OCI-LY7 (cell line): ENCODE data around the gene CSRNP3. TPM values are rescaled to one million over a fixed set of nuclear protein-coding genes. Genes with fewer than 3 reads are reported as not detected.

Experiments
- BruUV-seq: library from RNA; stranded (reverse); fragments of 400-500 nt; replicated peaks from 2 replicates; lab custom pipeline; 2021; lab: Mats Ljungman, UMichigan
- CTCF ChIA-PET: fragments of 300-600 bp; sonication (Branson Sonifier 250); formaldehyde crosslinking; loops from one replicate; lab custom pipeline; 2022; ENCODE audit warnings: antibody characterized with exemption; ENCODE audit not compliant: unreplicated experiment; lab: Charles Lee
- POLR2A ChIA-PET: fragments of 300-600 bp; sonication (Branson Sonifier 250); formaldehyde crosslinking; loops from one replicate; lab custom pipeline; 2022; ENCODE audit warnings: antibody characterized with exemption; lab: Charles Lee
- DNase-seq: peaks from one replicate; pipeline ENCODE4 v3.0.0-alpha.2; 2015; ENCODE audit warnings: low spot score
- H2AFZ ChIP-seq: fragments of 200-600 bp; sonication (generic), shearing (Covaris generic); 2 replicates; pipeline ENCODE4 v1.6.1; 2014; ENCODE audit warnings: mild to moderate bottlenecking, antibody characterized with exemption, low read length, moderate library complexity
- H3K27ac ChIP-seq: fragments of 200-600 bp; sonication (generic); 2 replicates; pipeline ENCODE4 v1.5.1; 2014; ENCODE audit warnings: mixed run types, low read depth, mild to moderate bottlenecking, moderate library complexity, low read length, inconsistent platforms; ENCODE audit not compliant: poor library complexity, severe bottlenecking
- H3K36me3 ChIP-seq: fragments of 200-600 bp; sonication (generic); 2 replicates; pipeline ENCODE4 v1.6.1; 2014; ENCODE audit warnings: mild to moderate bottlenecking, antibody characterized with exemption, low read length, moderate library complexity, mixed read lengths; ENCODE audit not compliant: insufficient read depth
- H3K4me1 ChIP-seq: fragments of 200-600 bp; sonication (generic); 2 replicates; pipeline ENCODE4 v1.5.1; 2014; ENCODE audit warnings: mild to moderate bottlenecking, low read length; ENCODE audit not compliant: insufficient read depth, poor library complexity, severe bottlenecking
- H3K4me2 ChIP-seq: fragments of 200-600 bp; sonication (generic); 2 replicates; pipeline ENCODE4 v1.6.1; 2014; ENCODE audit warnings: mild to moderate bottlenecking, low read length
- H3K4me3 ChIP-seq: fragments of 200-600 bp; sonication (generic); 2 replicates; pipeline ENCODE4 v1.5.1; 2014; ENCODE audit warnings: mild to moderate bottlenecking, low read depth, low read length; ENCODE audit not compliant: poor library complexity, severe bottlenecking
- H3K79me2 ChIP-seq: fragments of 200-600 bp; sonication (generic); 2 replicates; pipeline ENCODE4 v1.6.1; 2016; ENCODE audit warnings: low read depth, mild to moderate bottlenecking, low read length, moderate library complexity, mixed read lengths; ENCODE audit not compliant: insufficient read depth
- H3K9me2 ChIP-seq: fragments of 200-600 bp; sonication (generic); 2 replicates; pipeline ENCODE4 v1.6.1; 2016; ENCODE audit warnings: mild to moderate bottlenecking, low read length, mixed read lengths; ENCODE audit not compliant: insufficient read depth
- H3K9me3 ChIP-seq: fragments of 200-600 bp; sonication (generic); 2 replicates; pipeline ENCODE4 v1.6.1; 2014; ENCODE audit warnings: mild to moderate bottlenecking, mixed run types, low read length, mixed read lengths
- H4K20me1 ChIP-seq: fragments of 200-600 bp; sonication (generic); 2 replicates; pipeline ENCODE4 v1.6.1; 2014; ENCODE audit warnings: mild to moderate bottlenecking, antibody characterized with exemption, low read length, moderate library complexity, mixed read lengths; ENCODE audit not compliant: insufficient read depth
- EZH2phosphoT487 ChIP-seq: fragments of 200-600 bp; sonication (generic); IDR thresholded peaks from 2 replicates; pipeline ENCODE4 v1.6.1; 2018; ENCODE audit warnings: low read depth, borderline replicate concordance, mild to moderate bottlenecking, mixed run types, antibody characterized with exemption, low read length, moderate library complexity, mixed read lengths
- intact Hi-C: fragments of 100-400 bp; cut with micrococcal nuclease; formaldehyde crosslinking; loops from one replicate; pipeline ENCODE4 v1.10.0; 2022; ENCODE audit not compliant: unreplicated experiment
- total RNA-seq, 2 experiments: library from RNA; depleted of rRNA in 1 of 2; stranded (reverse); fragments of >200 nt in 1 of 2; shearing (Covaris generic) in 1 of 2; gene quantifications; 2 replicates each; pipeline ENCODE4 v1.2.3, GENCODE V29; 2014 to 2022
- TF ChIP-seq, protein P1 (sequence below): fragments of 200-600 bp; sonication (generic); conservative IDR thresholded peaks from 2 replicates; pipeline ENCODE4 v1.5.1; 2014; ENCODE audit warnings: mild to moderate bottlenecking, antibody characterized with exemption, low read length, moderate library complexity, mixed read lengths

CSRNP3 gene
- total RNA-seq, 2 experiments from 2014 or later: 0.44 to 1.4 TPM

DNA sequence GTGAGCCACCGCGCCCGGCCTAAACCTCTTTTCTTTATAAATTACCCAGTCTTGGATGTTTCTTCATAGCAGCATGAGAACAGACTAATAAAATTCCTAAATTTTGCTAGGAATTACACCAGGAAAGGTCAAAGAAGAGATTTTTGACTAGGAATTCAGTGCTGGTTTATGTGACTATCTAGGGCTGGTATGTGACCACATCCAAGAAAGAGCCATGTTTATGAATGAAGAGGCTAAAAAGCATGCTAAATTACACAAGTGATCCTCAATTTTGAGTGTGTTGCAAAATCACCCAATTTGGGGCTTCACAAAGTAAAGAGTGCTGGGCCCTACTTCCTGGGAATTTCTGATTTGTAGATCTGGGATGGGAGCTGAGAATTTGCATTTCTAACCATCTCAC lies 123.6 kb downstream of the CSRNP3 start:
- peaks cover 28% of the 10 kb centered on the region for H3K9me3 ChIP-seq
- POLR2A ChIA-PET: no interaction called here
- TF ChIP-seq, protein P1, sequence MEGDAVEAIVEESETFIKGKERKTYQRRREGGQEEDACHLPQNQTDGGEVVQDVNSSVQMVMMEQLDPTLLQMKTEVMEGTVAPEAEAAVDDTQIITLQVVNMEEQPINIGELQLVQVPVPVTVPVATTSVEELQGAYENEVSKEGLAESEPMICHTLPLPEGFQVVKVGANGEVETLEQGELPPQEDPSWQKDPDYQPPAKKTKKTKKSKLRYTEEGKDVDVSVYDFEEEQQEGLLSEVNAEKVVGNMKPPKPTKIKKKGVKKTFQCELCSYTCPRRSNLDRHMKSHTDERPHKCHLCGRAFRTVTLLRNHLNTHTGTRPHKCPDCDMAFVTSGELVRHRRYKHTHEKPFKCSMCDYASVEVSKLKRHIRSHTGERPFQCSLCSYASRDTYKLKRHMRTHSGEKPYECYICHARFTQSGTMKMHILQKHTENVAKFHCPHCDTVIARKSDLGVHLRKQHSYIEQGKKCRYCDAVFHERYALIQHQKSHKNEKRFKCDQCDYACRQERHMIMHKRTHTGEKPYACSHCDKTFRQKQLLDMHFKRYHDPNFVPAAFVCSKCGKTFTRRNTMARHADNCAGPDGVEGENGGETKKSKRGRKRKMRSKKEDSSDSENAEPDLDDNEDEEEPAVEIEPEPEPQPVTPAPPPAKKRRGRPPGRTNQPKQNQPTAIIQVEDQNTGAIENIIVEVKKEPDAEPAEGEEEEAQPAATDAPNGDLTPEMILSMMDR: no peak
- TF ChIP-seq EZH2phosphoT487: no peak

DNA sequence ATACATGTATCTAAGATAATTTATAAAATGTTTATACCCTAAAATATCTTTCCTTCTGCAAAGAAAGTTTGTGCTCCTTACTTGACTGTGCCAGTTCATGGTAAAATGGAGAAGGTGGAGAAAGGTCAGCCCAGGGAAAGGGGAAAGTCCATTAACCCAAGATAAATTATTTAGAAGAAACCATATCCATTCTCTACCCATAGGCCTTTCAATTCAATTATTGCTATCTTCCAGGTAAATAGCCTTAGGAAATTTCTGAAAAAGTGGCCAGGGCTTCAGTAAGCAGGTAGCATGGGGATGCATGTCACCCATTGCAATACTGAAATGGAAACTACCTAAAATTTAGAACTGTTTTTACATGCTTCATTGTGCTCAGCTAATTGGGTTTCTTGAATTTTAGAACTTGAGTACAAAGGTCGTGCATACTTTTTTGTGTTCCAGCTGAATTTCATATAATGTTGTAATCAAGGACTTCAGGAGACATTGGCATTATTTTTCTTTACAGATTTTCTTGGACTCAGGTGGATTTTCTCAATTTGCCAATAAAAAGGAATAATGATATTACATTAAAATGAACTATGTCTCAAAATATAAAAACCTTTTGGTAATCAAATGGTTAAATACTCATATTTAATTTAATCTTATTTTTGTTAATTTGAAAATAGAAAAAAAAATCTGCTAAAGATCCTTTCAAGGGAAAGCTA lies 124.9 kb downstream of the CSRNP3 start:
- DNase-seq: no peak
- H3K4me2 ChIP-seq: peak overlapping the region; percentile 60
- H3K9me3 ChIP-seq: peaks cover 17% of the 10 kb centered on the region
- no TSS peak for BruUV-seq
- intact Hi-C loops: no loop called here
- H4K20me1 ChIP-seq: no peaks in the 10 kb centered on the region
- H3K27ac ChIP-seq: peak overlapping the region; percentile 43
- no peaks in the 10 kb centered on the region for H3K79me2 ChIP-seq
- TF ChIP-seq EZH2phosphoT487: no peak
- TF ChIP-seq, protein P1: no peak
- ChIA-PET POLR2A (interaction anchor here (0.6 to 1.2 kb wide), 4 partner anchors 9 to 76 kb away, joined by 3 to 5 read pairs (median 3); no protein-coding TSS in a partner anchor), CTCF (no interaction called here)
- H3K4me1 ChIP-seq: peaks cover 27% of the 10 kb centered on the region
- peaks cover 20% of the 10 kb centered on the region; the same call in 1 of the 2 replicates for H3K36me3 ChIP-seq
- peak overlapping the region; percentile 55; the same call in 1 of the 2 replicates for H2AFZ ChIP-seq
- peak overlapping the region; percentile 22 for H3K4me3 ChIP-seq
- no peaks in the 10 kb centered on the region for H3K9me2 ChIP-seq

More for the DNA sequence above, 123.6 kb downstream of the CSRNP3 start:
- Histone ChIP-seq H3K36me3 (peaks cover 20% of the 10 kb centered on the region; the same call in 1 of the 2 replicates), H2AFZ (no peak overlapping the region), H3K4me2 (no peak overlapping the region), H3K9me2 (no peaks in the 10 kb centered on the region), H3K27ac (no peak overlapping the region), H4K20me1 (no peaks in the 10 kb centered on the region), H3K4me1 (peaks cover 40% of the 10 kb centered on the region), H3K79me2 (no peaks in the 10 kb centered on the region), H3K4me3 (no peak overlapping the region)
- CTCF ChIA-PET: no interaction called here
- DNase-seq: no peak
- intact Hi-C loops: no loop called here
- no TSS peak for BruUV-seq

DNA sequence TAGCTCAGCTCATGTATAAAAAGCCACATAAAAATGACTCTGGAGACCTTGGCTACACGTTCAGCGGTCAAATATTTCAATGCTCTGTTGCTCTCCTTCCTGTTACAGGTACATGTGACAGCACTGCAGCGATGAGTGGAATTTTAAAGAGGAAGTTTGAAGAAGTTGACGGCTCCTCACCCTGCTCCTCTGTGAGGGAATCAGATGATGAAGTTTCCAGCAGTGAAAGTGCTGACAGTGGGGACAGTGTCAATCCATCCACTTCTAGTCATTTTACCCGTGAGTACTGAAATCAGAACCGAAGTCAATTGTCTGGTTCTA lies 125.4 kb downstream of the CSRNP3 start:
- peak overlapping the region; percentile 42; the same call in 1 of the 2 replicates for H2AFZ ChIP-seq

More for the DNA sequence above, 125.4 kb downstream of the CSRNP3 start:
- TF ChIP-seq, protein P1: no peak
- TF ChIP-seq EZH2phosphoT487: no peak
- DNase-seq: peak; percentile 72
- Histone ChIP-seq H3K79me2 (no peaks in the 10 kb centered on the region), H3K9me3 (peaks cover 12% of the 10 kb centered on the region), H3K9me2 (no peaks in the 10 kb centered on the region), H4K20me1 (no peaks in the 10 kb centered on the region), H3K4me1 (peaks cover 25% of the 10 kb centered on the region), H3K27ac (peak overlapping the region; percentile 43), H3K36me3 (peaks cover 19% of the 10 kb centered on the region; the same call in 1 of the 2 replicates), H3K4me3 (no peak overlapping the region), H3K4me2 (peak overlapping the region; percentile 60)
- BruUV-seq: no TSS peak
- CTCF ChIA-PET: no interaction called here
- POLR2A ChIA-PET: interaction anchor here (0.6 to 1.2 kb wide), 4 partner anchors 10 to 75 kb away, joined by 3 to 5 read pairs (median 3); no protein-coding TSS in a partner anchor
- intact Hi-C loops: no loop called here
